Caco-2 (cell line): ENCODE results near the gene STARD3NL. TPM values are rescaled to one million over a fixed set of nuclear protein-coding genes. Genes with fewer than 3 reads are reported as not detected.

Experiments
- Bru-seq: library from RNA; stranded (reverse); fragments of 400-500 nt; gene quantifications from one replicate; lab custom pipeline; 2021; lab: Mats Ljungman, UMichigan
- BruChase-seq, 2 experiments: library from RNA; stranded (reverse); fragments of 400-500 nt; gene quantifications; one replicate each; lab custom pipeline; 2021; lab: Mats Ljungman, UMichigan
- BruUV-seq: library from RNA; stranded (reverse); fragments of 400-500 nt; replicated peaks from 2 replicates; lab custom pipeline; 2021; lab: Mats Ljungman, UMichigan
- CTCF ChIA-PET: fragments of 300-600 bp; sonication (Branson Sonifier 250); formaldehyde crosslinking; loops from one replicate; lab custom pipeline; 2022; ENCODE audit warnings: antibody characterized with exemption; lab: Charles Lee
- POLR2A ChIA-PET: fragments of 300-600 bp; sonication (Branson Sonifier 250); formaldehyde crosslinking; loops from one replicate; lab custom pipeline; 2022; ENCODE audit warnings: antibody characterized with exemption; lab: Charles Lee
- DNase-seq, 2 experiments: peaks; one replicate each; pipeline versions ENCODE4 v3.0.0 to v3.0.0-alpha.2; 2020 to 2022
- H3K27me3 ChIP-seq: replicated peaks from 2 replicates; pipeline ENCODE4 v1.6.0; 2011; ENCODE audit warnings: low read length; ENCODE audit not compliant: control insufficient read depth, insufficient read depth
- H3K36me3 ChIP-seq: 2 replicates; pipeline ENCODE4 v1.5.1; 2011; ENCODE audit warnings: low read length; ENCODE audit not compliant: control insufficient read depth, insufficient read depth
- H3K4me1 ChIP-seq: fragments of 250-450 bp; sonication (Bioruptor Pico); 2 replicates; pipeline ENCODE4 v1.5.1; 2020; ENCODE audit warnings: mild to moderate bottlenecking
- H3K4me3 ChIP-seq: 2 replicates; pipeline ENCODE4 v1.5.1; 2011; ENCODE audit warnings: low read depth, mild to moderate bottlenecking, control low read depth, low read length
- H3K9me3 ChIP-seq: fragments of 250-450 bp; sonication (Bioruptor Pico); 2 replicates; pipeline ENCODE4 v1.5.1; 2020; ENCODE audit warnings: mild to moderate bottlenecking, moderate library complexity
- H3K27ac Mint-ChIP-seq: one replicate; pipeline ENCODE4 v1.8.0; 2022; ENCODE audit warnings: mixed read lengths; ENCODE audit not compliant: unreplicated experiment
- H3K27me3 Mint-ChIP-seq: one replicate; pipeline ENCODE4 v1.8.0; 2022; ENCODE audit warnings: mixed read lengths; ENCODE audit not compliant: insufficient read depth, unreplicated experiment
- H3K36me3 Mint-ChIP-seq: one replicate; pipeline ENCODE4 v1.8.0; 2022; ENCODE audit warnings: mild to moderate bottlenecking, mixed read lengths; ENCODE audit not compliant: insufficient read depth, unreplicated experiment
- H3K4me1 Mint-ChIP-seq: one replicate; pipeline ENCODE4 v1.8.0; 2022; ENCODE audit warnings: low read depth, mixed read lengths; ENCODE audit not compliant: unreplicated experiment
- H3K4me3 Mint-ChIP-seq: one replicate; pipeline ENCODE4 v1.8.0; 2022; ENCODE audit warnings: mild to moderate bottlenecking, moderate library complexity, mixed read lengths; ENCODE audit not compliant: unreplicated experiment
- H3K9me3 Mint-ChIP-seq: one replicate; pipeline ENCODE4 v1.8.0; 2022; ENCODE audit warnings: mixed read lengths; ENCODE audit not compliant: unreplicated experiment
- CTCF ChIP-seq, 2 experiments: fragments of 200-600 bp in 1 of 2; IDR thresholded peaks; 1 replicate in 1 of 2; 2 replicates in 1 of 2; pipeline versions ENCODE4 v1.5.1 to v1.8.0; 2011 to 2022; ENCODE audit warnings: antibody characterized with exemption in 1 of 2, control low read depth in 1 of 2, inconsistent platforms in 1 of 2, low read depth in 1 of 2, low read length in 1 of 2, mild to moderate bottlenecking in 1 of 2, moderate library complexity in 1 of 2; ENCODE audit not compliant: insufficient read depth in 1 of 2, severe bottlenecking in 1 of 2, unreplicated experiment in 1 of 2
- intact Hi-C: fragments of 100-400 bp; cut with micrococcal nuclease; formaldehyde crosslinking; loops from one replicate; pipeline ENCODE4 v1.10.0; 2022; ENCODE audit not compliant: unreplicated experiment
- long read RNA-seq: library from polyadenylated mRNA; stranded (forward); transcript quantifications from one replicate; pipeline ENCODE4 v2.0.0, GENCODE V29; 2022
- total RNA-seq: library from RNA; stranded (reverse); gene quantifications from 2 replicates; pipeline ENCODE4 v1.2.3, GENCODE V29; 2022

The STARD3NL gene, protein sequence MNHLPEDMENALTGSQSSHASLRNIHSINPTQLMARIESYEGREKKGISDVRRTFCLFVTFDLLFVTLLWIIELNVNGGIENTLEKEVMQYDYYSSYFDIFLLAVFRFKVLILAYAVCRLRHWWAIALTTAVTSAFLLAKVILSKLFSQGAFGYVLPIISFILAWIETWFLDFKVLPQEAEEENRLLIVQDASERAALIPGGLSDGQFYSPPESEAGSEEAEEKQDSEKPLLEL
- 32.6 and 33.5 TPM in 2 replicates for total RNA-seq
- percentile 72 among the genes with signal in this experiment for Bru-seq, nascent RNA
- BruChase-seq, experiment 1, labeled RNA remaining after a 2-hour chase, result percentile 59 among the genes with signal in this experiment
- BruChase-seq, experiment 2, labeled RNA remaining after a 6-hour chase, result percentile 67 among the genes with signal in this experiment
- long read RNA-seq, transcript STARD3NL-202 (10 exons, 1,365 nt), result minor isoform, 18 of 83 reads
- long read RNA-seq, transcript STARD3NL-201 (9 exons, 1,728 nt), result major isoform, 51 of 83 reads
- long read RNA-seq, partial matches to known transcripts, result 0 of 83 reads
- long read RNA-seq, other reads (novel, unspliced or antisense), result 10 of 83 reads

DNA sequence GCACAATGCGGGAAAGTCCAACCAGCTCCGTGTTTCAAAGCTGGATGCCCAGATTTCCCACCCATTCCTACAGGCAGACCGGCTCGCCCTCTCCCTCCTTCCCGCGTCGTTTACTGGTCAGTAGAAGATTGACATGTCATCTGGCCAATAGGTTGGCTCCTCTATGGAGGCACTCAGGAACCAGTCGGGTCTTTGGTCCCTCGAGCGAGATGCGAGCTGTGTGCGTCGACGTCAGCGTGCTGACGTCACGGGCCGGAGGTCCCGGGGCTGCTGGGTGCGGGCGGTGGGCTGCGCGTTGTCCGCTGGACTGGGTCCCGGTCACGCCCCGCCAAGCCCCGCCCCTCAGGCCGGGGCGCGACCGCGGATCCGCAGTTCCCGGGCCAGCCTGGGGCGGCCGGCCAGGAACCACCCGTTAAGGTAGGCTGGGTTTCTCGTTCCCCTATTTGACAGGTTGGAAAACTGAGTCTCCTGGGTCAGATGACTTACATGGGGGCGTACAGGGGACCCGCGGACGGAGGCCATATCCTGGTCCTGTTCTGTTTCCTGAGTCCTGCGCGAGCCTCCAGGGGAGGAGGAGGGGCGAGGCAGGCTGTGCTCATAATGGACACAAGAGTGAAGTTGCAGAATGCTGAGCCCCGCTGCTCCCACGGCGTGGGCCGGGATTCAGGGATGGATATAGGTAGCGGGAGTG lies at the start of gene STARD3NL:
TSS of gene STARD3NL (plus strand) at position 242 of the 691 bp plus-strand sequence. CDS start 29,260 bp downstream, outside the sequence.
- CTCF ChIA-PET, result interaction anchor here (1.0 to 1.2 kb wide), 5 partner anchors 10 to 167 kb away, joined by 3 to 6 read pairs (median 3); no protein-coding TSS in a partner anchor
- no peak for TF ChIP-seq CTCF (IDR thresholded peaks at IDR 0.05; ENCODE audit: insufficient read depth in 1 of 2, low read depth in 1 of 2, low read length in 1 of 2, severe bottlenecking in 1 of 2, unreplicated experiment in 1 of 2)

GRCh38 chr7:38129162-38129561 lies 48.9 kb upstream of the STARD3NL start:
- no peak overlapping the region for H3K4me3 ChIP-seq
- intact Hi-C loops, result no loop called here
- no peaks in the 10 kb centered on the region for H3K9me3 Mint-ChIP-seq
- no peak overlapping the region for H3K27ac Mint-ChIP-seq
- H3K4me3 Mint-ChIP-seq, result no peak overlapping the region
- ChIA-PET POLR2A (no interaction called here), CTCF (no interaction called here)
- H3K4me1 ChIP-seq, result no peaks in the 10 kb centered on the region
- peaks cover 18% of the 10 kb centered on the region for H3K27me3 Mint-ChIP-seq
- DNase-seq, result no peak
- BruUV-seq, result no TSS peak
- TF ChIP-seq CTCF (IDR thresholded peaks at IDR 0.05; ENCODE audit: insufficient read depth in 1 of 2, low read depth in 1 of 2, low read length in 1 of 2, severe bottlenecking in 1 of 2, unreplicated experiment in 1 of 2), result no peak
- H3K36me3 Mint-ChIP-seq, result no peaks in the 10 kb centered on the region
- H3K9me3 ChIP-seq, result no peaks in the 10 kb centered on the region
- H3K4me1 Mint-ChIP-seq, result no peaks in the 10 kb centered on the region
- H3K27me3 ChIP-seq, result no peaks in the 10 kb centered on the region
- H3K36me3 ChIP-seq, result no peaks in the 10 kb centered on the region

More for the DNA sequence above, at the start of gene STARD3NL:
- H3K27me3 ChIP-seq, result no peaks in the 10 kb centered on the region
- peaks cover 2% of the 10 kb centered on the region for H3K27me3 Mint-ChIP-seq
- H3K9me3 Mint-ChIP-seq, result no peaks in the 10 kb centered on the region
- H3K4me1 Mint-ChIP-seq, result peaks cover 7% of the 10 kb centered on the region
- H3K4me1 ChIP-seq, result no peaks in the 10 kb centered on the region
- peak within 1 kb of the TSS; percentile 94 for H3K4me3 Mint-ChIP-seq
- peak within 1 kb of the TSS; percentile 76 for H3K4me3 ChIP-seq
- peak within 1 kb of the TSS; percentile 90 for H3K27ac Mint-ChIP-seq
- POLR2A ChIA-PET, result interaction anchor here (0.6 to 1.0 kb wide), 4 partner anchors 38 to 163 kb away, joined by 3 to 6 read pairs (median 5); no protein-coding TSS in a partner anchor
- H3K36me3 ChIP-seq, result no peaks in the 10 kb centered on the region
- BruUV-seq, result no TSS peak
- intact Hi-C loops, result loop anchor here (1.0 kb wide), 3 partner anchors 37 to 71 kb away; no protein-coding TSS in a partner anchor
- DNase-seq, result peak; percentile 98 to 100
- peaks cover 9% of the 10 kb centered on the region for H3K36me3 Mint-ChIP-seq
- no peaks in the 10 kb centered on the region for H3K9me3 ChIP-seq

DNA sequence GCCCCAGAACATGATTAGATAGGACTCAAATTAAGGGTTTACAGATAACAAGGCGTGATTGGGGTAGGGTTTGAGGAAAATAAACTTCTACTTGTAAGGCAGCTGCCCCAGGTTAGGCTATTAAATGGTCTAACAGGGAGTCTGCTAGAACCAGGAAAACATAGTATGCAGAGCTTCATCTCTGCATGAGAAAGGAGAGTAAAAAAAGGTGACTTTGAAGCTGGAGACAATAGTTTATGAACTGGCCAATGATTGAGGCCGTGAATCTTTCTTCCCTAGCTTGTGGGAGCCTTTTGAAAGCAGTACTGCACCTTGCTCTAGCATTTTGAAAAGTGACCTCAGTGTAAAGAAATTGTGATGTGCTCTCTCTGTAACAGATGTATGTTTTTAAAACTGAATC lies 48.5 kb upstream of the STARD3NL start:
- H3K4me3 Mint-ChIP-seq, result no peak overlapping the region
- Histone ChIP-seq H3K27me3 (no peaks in the 10 kb centered on the region), H3K36me3 (no peaks in the 10 kb centered on the region), H3K4me3 (no peak overlapping the region), H3K9me3 (no peaks in the 10 kb centered on the region), H3K4me1 (no peaks in the 10 kb centered on the region)
- DNase-seq, result no peak
- no peak overlapping the region for H3K27ac Mint-ChIP-seq
- POLR2A ChIA-PET, result no interaction called here
- H3K9me3 Mint-ChIP-seq, result no peaks in the 10 kb centered on the region
- intact Hi-C loops, result no loop called here
- no TSS peak for BruUV-seq
- TF ChIP-seq CTCF (IDR thresholded peaks at IDR 0.05; ENCODE audit: insufficient read depth in 1 of 2, low read depth in 1 of 2, low read length in 1 of 2, severe bottlenecking in 1 of 2, unreplicated experiment in 1 of 2), result no peak
- H3K4me1 Mint-ChIP-seq, result no peaks in the 10 kb centered on the region
- no peaks in the 10 kb centered on the region for H3K36me3 Mint-ChIP-seq
- H3K27me3 Mint-ChIP-seq, result peaks cover 18% of the 10 kb centered on the region
- CTCF ChIA-PET, result no interaction called here
